Activated naive CD8-positive, alpha-beta T cell (primary cell): ENCODE measurements around the gene CSTB.

Experiments
- H3K27ac Mint-ChIP-seq: one replicate; pipeline ENCODE4 v1.8.0; 2021; ENCODE audit warnings: mixed read lengths
- H3K27me3 Mint-ChIP-seq: one replicate; pipeline ENCODE4 v1.8.0; 2021; ENCODE audit warnings: mixed read lengths
- H3K36me3 Mint-ChIP-seq: one replicate; pipeline ENCODE4 v1.8.0; 2021; ENCODE audit warnings: mixed read lengths
- H3K4me1 Mint-ChIP-seq: one replicate; pipeline ENCODE4 v1.8.0; 2021; ENCODE audit warnings: low read depth, mixed read lengths
- H3K4me3 Mint-ChIP-seq: one replicate; pipeline ENCODE4 v1.8.0; 2021; ENCODE audit warnings: mild to moderate bottlenecking, mixed read lengths
- H3K9me3 Mint-ChIP-seq: one replicate; pipeline ENCODE4 v1.8.0; 2021; ENCODE audit warnings: low read depth, mixed read lengths

Gene CSTB

DNA sequence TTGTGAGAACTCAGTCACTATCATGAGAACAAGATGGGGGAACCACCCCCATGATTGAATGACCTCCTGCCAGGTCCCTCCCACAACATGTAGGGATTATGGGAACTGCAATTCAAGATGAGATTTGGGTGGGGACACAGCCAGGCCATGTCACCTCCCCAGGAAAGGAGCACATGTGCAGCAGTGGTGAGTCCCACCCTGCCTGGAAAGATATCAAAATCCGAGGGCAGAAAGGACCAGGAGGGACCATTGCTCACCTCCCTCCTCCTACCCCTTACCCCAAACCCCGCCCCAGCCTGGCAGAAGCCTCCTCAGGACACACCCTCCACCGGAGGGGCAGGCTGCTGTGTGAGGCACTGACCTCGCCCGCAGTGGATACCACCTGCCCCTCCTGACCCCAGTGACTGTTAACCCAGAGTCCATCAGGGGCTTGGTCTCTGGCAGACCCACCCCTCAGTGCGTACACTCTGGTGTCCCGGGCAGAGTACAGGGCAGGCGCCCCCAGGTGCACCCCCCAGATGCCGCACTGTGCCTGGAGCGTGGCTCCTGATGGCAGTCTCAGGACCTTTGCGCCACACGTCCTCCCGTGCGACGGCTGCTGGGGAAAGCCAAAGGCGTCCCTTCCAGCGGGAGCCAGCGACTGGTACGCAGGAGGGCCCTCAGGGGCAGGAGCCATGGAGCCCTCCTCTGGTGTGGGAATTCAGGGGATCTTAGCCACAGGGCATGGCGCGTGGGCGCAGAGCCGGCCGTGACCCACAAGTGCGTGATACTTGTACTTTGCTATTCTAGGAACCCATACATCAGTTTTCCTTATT is 36.3 kb downstream of the CSTB start:
- Mint-ChIP-seq H3K9me3 (no peaks in the 10 kb centered on the region), H3K27ac (no peak overlapping the region), H3K4me3 (no peak overlapping the region), H3K27me3 (no peaks in the 10 kb centered on the region), H3K4me1 (peaks cover 7% of the 10 kb centered on the region), H3K36me3 (peaks cover 6% of the 10 kb centered on the region)

GRCh38 chr21:43737158-43737950 is 38.8 kb downstream of the CSTB start:
- H3K4me3 Mint-ChIP-seq: no peak overlapping the region
- H3K27ac Mint-ChIP-seq: no peak overlapping the region
- peaks cover 22% of the 10 kb centered on the region for H3K4me1 Mint-ChIP-seq
- H3K27me3 Mint-ChIP-seq: no peaks in the 10 kb centered on the region
- no peaks in the 10 kb centered on the region for H3K9me3 Mint-ChIP-seq
- peaks cover 5% of the 10 kb centered on the region for H3K36me3 Mint-ChIP-seq

DNA sequence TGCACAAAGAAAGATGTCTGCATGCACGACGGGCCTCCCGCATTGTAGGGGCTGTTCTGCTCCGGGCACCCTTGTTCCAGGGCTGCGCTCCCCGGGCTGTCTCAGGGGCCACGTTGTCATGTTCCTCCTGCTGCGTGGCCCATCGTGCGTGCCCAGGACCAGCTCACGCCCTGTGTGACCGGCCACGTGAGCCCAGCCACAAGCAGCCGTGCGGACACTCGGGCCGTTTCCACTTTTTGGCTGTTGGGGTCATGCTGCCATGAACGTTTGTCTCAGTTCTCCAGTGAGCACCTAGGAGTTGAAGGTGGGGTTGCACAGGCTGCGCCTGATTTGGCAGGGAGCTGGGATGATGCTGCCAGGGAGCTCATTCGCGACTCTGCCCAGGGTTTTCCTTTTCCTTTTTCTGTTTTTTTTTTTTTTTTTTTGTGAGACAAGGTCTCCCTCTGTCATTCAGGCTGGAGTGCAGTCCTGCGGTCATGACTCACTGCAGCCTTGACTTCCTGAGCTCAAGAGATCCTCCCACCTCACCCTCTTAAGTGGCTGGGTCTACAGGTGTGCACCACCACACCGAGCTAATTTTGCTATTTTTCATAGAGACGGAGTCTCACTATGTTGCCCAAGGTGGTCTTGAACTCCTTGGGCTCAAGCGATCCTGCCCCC is 39.8 kb downstream of the CSTB start:
- Mint-ChIP-seq H3K4me3 (no peak overlapping the region), H3K27me3 (no peaks in the 10 kb centered on the region), H3K27ac (no peak overlapping the region), H3K36me3 (peaks cover 5% of the 10 kb centered on the region), H3K4me1 (peaks cover 25% of the 10 kb centered on the region), H3K9me3 (no peaks in the 10 kb centered on the region)

- no peak overlapping the region for H3K27ac Mint-ChIP-seq
- no peaks in the 10 kb centered on the region for H3K27me3 Mint-ChIP-seq
- H3K9me3 Mint-ChIP-seq: no peaks in the 10 kb centered on the region
- H3K36me3 Mint-ChIP-seq: peaks cover 2% of the 10 kb centered on the region
- H3K4me1 Mint-ChIP-seq: peaks cover 27% of the 10 kb centered on the region
- no peak overlapping the region for H3K4me3 Mint-ChIP-seq
These were observed 40.6 kb downstream of the CSTB start for GRCh38 chr21:43735236-43736091.

DNA sequence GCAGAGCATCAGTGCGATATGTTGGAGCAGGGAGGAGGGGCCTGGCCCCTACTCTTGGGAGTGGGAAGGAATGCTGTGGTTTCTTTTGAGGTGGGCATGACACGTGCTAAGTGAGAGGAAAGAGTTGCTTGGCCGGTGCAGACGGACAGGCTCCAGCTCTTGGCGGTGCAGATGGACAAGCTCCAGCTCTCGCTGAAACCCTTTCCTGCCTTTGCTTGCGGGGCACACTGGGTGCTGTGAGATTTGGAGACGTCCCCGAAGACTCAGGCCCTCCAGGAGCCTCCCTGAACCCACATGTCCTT is 41.2 kb downstream of the CSTB start:
- Mint-ChIP-seq H3K27me3 (no peaks in the 10 kb centered on the region), H3K9me3 (no peaks in the 10 kb centered on the region), H3K4me3 (no peak overlapping the region), H3K36me3 (peaks cover 2% of the 10 kb centered on the region), H3K4me1 (peaks cover 28% of the 10 kb centered on the region), H3K27ac (no peak overlapping the region)

DNA sequence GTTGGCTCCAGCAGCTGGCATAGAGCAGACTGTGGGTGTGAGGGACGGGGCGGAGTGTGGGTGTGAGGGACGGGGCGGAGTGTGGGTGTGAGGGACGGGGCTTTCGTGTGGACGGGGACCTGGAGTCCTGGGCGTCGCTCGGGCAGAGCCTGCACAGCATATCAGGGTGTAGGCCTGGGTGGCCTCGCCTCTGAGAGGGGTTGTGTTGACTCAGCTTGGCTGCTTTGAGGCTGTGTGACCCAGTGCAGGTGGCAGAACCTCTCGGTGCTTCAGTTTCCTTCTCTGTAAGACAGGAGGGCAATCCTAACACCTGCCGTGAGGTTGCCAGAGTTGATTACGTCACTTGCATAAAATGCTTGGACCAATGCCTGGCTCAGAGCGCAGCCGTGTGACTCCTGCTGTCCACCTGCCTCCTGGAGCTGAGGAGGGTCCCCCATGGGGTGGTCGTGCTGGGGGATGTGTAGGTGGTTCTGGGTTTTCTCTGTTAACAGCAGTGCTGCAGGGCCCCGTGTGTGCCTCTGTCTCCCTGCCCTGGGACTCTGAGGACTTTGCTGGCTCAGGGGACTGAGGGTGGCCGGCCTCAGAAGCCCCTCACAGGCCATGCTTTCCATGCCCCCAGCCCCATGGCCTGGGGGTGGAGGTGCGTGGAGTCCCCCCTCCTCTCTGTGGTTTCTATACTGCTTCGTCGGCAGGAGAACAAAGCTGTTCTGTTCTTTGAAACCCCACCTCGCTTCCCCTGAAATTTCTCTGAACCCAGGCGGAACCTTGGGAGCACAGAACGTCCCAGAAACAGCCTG is 41.8 kb downstream of the CSTB start:
- Mint-ChIP-seq H3K36me3 (peaks cover 2% of the 10 kb centered on the region), H3K27me3 (no peaks in the 10 kb centered on the region), H3K9me3 (no peaks in the 10 kb centered on the region), H3K4me1 (peaks cover 31% of the 10 kb centered on the region), H3K4me3 (peak overlapping the region; percentile 15), H3K27ac (no peak overlapping the region)

- Mint-ChIP-seq H3K4me3 (peak overlapping the region; percentile 15), H3K27ac (no peak overlapping the region), H3K4me1 (peaks cover 37% of the 10 kb centered on the region), H3K9me3 (no peaks in the 10 kb centered on the region), H3K36me3 (peaks cover 2% of the 10 kb centered on the region), H3K27me3 (no peaks in the 10 kb centered on the region)
These were observed 42.5 kb downstream of the CSTB start for GRCh38 chr21:43733529-43734071.

GRCh38 chr21:43733060-43733459 is 43.0 kb downstream of the CSTB start:
- Mint-ChIP-seq H3K27me3 (no peaks in the 10 kb centered on the region), H3K4me1 (peaks cover 42% of the 10 kb centered on the region), H3K36me3 (no peaks in the 10 kb centered on the region), H3K27ac (no peak overlapping the region), H3K9me3 (no peaks in the 10 kb centered on the region), H3K4me3 (no peak overlapping the region)

- Mint-ChIP-seq H3K27me3 (no peaks in the 10 kb centered on the region), H3K36me3 (no peaks in the 10 kb centered on the region), H3K4me1 (peaks cover 51% of the 10 kb centered on the region), H3K27ac (no peak overlapping the region), H3K4me3 (no peak overlapping the region), H3K9me3 (no peaks in the 10 kb centered on the region)
These were observed 44.0 kb downstream of the CSTB start for GRCh38 chr21:43731891-43732711.

DNA sequence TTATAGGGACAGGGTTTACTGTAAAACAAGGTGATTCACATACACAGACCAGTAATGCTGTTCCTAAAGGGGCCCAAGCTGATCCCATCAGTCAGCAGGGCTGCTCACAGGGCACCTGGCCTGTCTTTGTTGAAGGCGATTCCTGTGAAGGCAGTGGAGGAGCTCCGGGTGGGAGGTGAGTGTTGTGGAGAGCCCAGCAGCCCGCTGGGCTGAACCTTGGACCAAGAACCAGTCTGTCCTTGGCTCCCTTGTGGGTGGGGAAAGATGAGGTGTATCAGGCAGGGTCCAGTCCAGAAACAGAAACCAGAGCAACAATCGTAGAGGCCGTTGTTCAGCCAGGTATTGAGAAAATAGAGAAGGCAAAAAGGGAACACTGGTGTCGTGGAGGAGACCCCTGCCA is 44.6 kb downstream of the CSTB start:
- Mint-ChIP-seq H3K27ac (no peak overlapping the region), H3K4me3 (peak overlapping the region; percentile 63), H3K4me1 (peaks cover 57% of the 10 kb centered on the region), H3K27me3 (no peaks in the 10 kb centered on the region), H3K36me3 (no peaks in the 10 kb centered on the region), H3K9me3 (no peaks in the 10 kb centered on the region)

DNA sequence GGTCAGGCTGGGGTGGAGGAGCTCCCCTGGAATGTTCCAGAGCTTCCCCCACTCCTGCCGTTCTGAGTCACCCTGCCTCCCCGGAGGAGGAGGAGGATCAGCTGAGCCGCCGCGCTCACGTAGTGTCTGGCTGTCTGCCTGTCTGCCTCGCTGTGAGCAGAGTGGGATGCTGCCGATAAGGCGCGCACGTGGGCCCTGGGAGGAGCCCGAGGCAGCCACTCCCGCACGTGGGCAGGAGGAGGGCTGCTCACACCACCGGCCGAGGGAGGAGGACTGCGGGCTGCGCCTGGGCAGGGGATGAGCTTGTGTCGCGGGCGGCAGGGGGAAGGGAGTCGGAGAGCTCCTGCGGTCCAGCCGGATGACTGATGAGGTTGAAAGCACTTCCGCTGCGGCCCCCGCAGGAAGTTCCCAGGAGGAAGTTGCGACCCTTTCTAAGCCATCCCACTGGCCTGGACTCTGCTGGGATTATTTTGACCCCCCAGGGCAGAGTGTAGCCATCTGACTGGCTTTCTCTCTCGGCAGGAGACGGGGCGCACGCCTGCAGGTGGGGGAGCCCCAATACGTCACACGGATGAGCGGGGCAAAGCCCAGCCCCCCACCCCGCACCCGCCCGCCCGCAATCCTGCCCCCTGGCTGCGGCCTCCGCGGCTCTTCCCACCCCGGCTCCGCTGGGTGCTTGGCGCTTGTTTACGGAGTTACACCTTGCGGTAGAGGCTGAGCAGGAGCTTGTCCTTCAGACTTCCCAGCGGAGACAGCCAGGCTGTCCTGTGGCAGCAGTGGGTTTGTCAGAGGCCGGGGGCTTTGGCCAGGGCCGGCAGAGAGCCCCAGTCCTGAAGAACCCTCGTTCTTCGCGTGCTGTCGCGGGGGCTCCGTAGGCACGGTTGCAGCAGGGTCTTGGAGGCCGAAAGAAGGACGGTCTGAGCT is 47.4 kb downstream of the CSTB start:
- Mint-ChIP-seq H3K36me3 (no peaks in the 10 kb centered on the region), H3K27ac (peak overlapping the region; percentile 82), H3K9me3 (no peaks in the 10 kb centered on the region), H3K4me1 (peaks cover 54% of the 10 kb centered on the region), H3K4me3 (peak overlapping the region; percentile 87), H3K27me3 (no peaks in the 10 kb centered on the region)

DNA sequence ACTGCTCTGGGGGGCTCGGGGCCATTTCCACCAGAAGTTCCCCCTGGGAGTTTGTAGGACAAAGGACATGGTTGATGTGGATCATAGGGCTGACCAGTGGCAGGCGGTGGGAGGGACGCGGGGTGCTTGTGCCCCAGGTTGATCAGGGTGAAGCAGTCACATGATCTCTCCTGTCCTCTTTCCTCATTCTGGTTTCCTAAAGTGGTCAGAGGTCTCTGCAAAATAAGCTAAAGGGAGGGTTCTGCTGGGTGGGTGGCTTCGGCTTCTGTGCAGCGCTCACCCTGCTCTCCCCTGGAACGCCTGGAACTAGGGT is 48.0 kb downstream of the CSTB start:
- Mint-ChIP-seq H3K9me3 (no peaks in the 10 kb centered on the region), H3K4me1 (peaks cover 51% of the 10 kb centered on the region), H3K27ac (peak overlapping the region; percentile 82), H3K27me3 (no peaks in the 10 kb centered on the region), H3K36me3 (no peaks in the 10 kb centered on the region), H3K4me3 (peak overlapping the region; percentile 87)
